ENCODE measurements around the gene SEMA6A.

Gene SEMA6A

DNA sequence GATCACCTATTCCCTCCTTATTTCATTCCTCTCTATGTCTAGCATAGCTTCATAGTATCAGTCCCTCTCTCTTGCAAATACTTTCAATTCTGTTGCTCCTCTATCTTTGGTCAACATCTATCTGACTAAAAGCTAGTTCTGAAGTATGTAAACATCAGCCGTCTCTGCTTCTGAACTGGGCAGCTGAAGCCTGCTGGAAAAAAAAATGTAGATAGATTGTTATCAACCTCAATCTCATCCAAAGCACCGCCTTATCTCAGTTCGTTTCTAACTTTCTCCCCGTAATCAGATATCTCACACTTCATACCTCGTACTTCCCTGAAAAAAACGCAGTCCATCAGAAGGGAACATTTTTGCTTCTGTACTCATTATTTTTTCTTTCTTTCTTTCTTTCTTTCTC lies 4.5 kb upstream of the SEMA6A start:
- DNase-seq (ENCODE audit: low read depth) = no peak

DNA sequence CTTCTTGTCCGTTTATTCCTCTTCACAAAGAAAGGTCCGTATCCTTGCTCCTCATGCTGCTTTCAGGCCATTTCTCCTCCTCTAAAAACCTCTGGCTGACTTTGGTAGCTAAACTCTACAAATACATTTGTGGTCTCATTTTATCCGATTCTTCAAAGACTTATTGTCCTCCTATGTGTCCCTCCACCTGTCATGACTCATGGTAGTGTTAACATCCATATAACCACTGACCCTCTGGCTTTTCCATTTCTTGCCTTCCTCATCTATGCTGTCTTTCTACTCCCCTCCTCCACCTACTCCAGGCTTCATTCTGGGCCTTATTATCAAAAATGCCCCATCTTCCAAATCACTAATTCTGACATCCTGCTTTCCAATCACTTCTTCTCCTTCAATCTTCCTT lies 4.1 kb upstream of the SEMA6A start:
- DNase-seq (ENCODE audit: low read depth) = no peak

More for the DNA sequence above, 4.5 kb upstream of the SEMA6A start:
- TF ChIP-seq, protein P1, sequence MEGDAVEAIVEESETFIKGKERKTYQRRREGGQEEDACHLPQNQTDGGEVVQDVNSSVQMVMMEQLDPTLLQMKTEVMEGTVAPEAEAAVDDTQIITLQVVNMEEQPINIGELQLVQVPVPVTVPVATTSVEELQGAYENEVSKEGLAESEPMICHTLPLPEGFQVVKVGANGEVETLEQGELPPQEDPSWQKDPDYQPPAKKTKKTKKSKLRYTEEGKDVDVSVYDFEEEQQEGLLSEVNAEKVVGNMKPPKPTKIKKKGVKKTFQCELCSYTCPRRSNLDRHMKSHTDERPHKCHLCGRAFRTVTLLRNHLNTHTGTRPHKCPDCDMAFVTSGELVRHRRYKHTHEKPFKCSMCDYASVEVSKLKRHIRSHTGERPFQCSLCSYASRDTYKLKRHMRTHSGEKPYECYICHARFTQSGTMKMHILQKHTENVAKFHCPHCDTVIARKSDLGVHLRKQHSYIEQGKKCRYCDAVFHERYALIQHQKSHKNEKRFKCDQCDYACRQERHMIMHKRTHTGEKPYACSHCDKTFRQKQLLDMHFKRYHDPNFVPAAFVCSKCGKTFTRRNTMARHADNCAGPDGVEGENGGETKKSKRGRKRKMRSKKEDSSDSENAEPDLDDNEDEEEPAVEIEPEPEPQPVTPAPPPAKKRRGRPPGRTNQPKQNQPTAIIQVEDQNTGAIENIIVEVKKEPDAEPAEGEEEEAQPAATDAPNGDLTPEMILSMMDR (IDR thresholded peaks at IDR 0.05; ENCODE audit: control insufficient read depth, insufficient read depth, low read depth, low read length, missing control alignments) = no peak
- no peak overlapping the region for H3K4me3 ChIP-seq (ENCODE audit: control insufficient read depth, low read depth, low read length)

DNA sequence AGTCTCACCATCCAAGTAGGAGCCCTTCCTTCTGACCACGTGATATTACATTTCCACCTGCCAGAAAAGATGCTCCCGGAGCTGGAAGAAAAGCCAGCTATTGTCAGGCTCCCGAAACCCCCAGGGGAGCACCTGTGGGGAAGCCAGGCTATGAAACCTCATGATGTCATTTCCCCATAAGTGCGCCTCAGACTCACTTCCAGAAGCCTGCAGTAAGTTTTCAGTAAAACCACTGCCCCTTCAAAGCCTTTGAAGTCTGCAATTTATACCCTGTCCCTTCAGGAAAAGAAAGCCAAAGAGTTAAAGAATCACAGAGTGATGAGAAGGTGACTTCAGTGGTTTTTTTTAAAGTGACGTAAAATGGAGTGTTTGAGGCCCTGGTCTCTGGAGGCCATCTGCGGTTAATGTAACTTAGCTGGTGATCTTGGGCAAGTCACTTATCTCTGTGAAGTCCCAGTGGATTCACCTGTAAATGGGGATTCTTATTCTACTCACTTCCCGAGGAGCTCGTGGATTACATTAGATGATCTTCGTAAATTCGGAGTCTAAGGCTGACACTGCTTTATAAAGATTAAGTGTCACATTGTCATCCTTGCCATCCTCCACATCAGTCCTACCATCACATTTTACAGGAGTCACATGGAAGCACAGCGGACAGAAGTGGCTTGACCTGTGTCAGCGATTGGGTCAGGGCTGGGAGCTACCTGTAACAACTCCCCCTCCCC lies 2.6 kb upstream of the SEMA6A start:
- no peak for DNase-seq (ENCODE audit: low read depth)
- TF ChIP-seq, protein P1 (IDR thresholded peaks at IDR 0.05; ENCODE audit: control insufficient read depth, insufficient read depth, low read depth, low read length, missing control alignments) = no peak
- no peak overlapping the region for H3K4me3 ChIP-seq (ENCODE audit: control insufficient read depth, low read depth, low read length)

More for the DNA sequence above, 4.1 kb upstream of the SEMA6A start:
- TF ChIP-seq, protein P1 (IDR thresholded peaks at IDR 0.05; ENCODE audit: control insufficient read depth, insufficient read depth, low read depth, low read length, missing control alignments) = no peak
- H3K4me3 ChIP-seq (ENCODE audit: control insufficient read depth, low read depth, low read length) = no peak overlapping the region

DNA sequence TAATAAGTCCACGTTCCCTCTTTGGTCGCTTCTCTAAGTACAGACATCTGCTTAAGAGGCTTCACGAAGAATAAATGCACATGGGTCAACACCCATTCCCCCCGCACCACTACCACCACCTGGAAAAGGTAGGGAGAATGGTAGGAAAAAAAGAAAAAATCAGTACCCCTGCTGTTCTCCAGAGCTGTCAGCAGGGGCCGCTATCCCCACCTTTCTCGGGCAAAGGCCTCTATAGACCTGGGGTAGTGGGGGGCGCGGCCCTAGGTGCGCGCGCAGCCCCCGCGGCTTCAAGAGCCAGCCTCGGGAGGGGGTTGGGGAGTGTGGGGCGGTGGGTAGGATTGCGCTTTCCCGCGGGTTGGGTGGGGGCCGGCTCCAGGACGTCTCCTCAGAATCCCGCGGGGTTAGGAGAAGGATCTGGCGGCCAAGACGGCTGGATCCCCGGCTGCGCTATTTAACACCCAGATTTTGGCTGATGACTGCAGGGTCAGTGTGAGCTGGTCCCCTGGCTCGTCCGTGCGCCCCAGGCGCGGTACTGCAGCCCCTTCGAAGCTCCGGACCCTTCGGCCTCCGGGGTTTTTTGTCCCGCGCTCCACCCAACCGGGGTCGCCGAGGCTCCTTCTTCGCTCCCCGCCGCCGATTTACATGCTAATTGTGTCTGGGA lies 1.6 kb upstream of the SEMA6A start:
- DNase-seq (ENCODE audit: low read depth) = peak; percentile 2
- TF ChIP-seq, protein P1 (IDR thresholded peaks at IDR 0.05; ENCODE audit: control insufficient read depth, insufficient read depth, low read depth, low read length, missing control alignments) = peak; percentile 80
- peak overlapping the region; percentile 29 for H3K4me3 ChIP-seq (ENCODE audit: control insufficient read depth, low read depth, low read length)

DNA sequence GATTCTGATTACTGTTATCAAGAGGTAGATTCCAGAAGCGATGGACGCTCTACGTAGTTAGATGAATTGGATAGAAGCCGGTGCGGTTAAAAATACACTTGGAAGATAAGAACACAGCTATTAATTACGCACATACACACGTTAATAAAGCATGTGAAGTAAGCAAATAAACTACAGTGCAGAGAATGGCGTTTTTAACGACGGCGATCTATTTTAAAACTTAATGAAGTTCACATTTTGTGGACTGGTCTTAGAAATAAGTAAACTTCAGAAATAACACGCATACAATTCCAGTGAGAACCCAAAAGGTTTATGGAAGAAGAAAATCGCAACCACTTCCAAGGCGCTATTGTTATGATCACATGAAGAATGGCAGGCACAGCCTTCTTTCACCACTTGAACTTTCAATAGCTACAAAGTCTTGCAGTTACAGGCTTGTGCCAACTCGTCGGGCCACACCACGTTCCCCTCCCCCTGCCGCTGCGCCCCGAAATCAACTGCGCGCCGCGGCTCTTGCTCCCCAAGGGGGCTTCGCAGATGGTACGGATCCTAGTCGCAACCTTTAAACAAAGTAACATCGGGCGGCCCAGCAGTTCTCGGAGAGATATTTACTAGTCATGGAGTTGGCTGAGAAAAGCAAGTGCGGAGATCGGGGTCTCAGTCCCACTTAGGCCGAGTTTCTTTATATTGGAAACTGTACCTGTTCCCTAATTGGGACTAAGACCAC lies 866 bp upstream of the SEMA6A start:
- no peak for DNase-seq (ENCODE audit: low read depth)
- peak overlapping the region; percentile 18 for H3K4me3 ChIP-seq (ENCODE audit: control insufficient read depth, low read depth, low read length)
- TF ChIP-seq, protein P1 (IDR thresholded peaks at IDR 0.05; ENCODE audit: control insufficient read depth, insufficient read depth, low read depth, low read length, missing control alignments) = no peak

DNA sequence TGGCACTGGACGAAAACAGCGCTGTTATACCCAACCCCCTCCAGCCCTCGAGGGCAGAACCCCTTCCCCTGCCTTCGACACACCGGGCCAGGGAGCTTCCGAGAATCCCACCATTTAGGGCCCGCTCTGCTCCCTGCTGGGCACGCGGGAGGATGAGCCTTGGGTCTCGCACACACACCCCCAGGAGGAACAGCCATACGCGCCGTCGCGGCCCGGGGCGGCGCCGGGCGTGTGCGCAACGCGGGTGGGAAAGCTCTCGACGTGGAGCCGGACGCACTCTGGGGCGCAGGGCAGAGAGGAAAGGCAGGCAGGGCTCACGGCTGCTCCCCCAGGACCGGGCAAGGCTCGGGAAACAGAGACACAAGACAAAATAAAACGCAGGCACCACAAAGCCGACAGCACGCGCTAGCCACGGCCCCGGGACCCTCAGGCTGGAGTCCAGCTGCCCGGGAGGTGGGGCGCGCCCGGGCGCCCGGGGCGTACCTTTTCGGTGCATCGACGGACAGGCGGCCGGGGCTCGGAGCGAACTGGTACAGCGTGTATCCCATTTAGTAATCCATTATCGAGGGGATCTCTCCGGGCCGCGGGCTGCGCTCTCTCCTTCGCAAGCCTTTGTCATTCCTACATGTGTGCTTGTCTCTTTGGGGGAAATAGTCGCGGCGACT lies 789 bp downstream of the SEMA6A start:
- TF ChIP-seq, protein P1 (IDR thresholded peaks at IDR 0.05; ENCODE audit: control insufficient read depth, insufficient read depth, low read depth, low read length, missing control alignments) = no peak
- no peak for DNase-seq (ENCODE audit: low read depth)
- peak overlapping the region; percentile 46 for H3K4me3 ChIP-seq (ENCODE audit: control insufficient read depth, low read depth, low read length)

Data from AG09309 (cell line).